ENCODE data around the gene PSKH1. TPM values are rescaled to one million over a fixed set of nuclear protein-coding genes. Genes with fewer than 3 reads are reported as not detected.

The PSKH1 gene
- total and polyA plus RNA-seq, 4 donors: 8.3 to 23.8 (median 13.8) TPM

DNA sequence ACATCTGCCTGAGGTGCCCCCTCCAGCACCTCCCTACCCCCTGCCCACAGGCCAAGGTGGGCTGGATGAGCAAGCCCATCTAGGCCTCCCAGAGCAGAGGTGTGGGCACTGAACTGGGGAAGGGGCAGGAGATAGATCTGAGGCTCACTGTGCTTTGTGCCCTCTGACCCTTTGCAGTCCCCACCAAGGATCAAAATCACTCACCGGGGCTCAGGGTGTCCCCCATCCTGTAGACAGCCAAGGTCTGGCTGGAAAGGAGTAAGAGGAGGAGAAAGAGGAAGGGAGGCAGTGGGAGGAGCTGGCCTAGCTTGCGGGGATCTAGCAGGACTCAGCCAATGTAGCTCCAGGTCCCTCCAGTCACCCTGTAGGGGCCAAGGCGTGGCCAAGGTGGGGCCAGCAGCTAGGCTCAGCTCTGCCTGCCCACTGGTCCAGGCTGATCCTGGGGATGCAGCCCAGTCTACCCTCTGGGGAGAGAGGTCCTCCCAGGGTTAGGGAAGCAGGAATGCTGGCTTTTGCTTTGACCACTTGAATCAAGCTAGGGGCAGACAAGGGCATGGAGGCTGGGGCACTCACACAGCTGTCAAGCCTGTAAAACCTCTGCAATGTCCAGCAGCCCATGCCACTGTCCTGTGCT lies 73.6 kb downstream of the PSKH1 start:
- TF ChIP-seq NR2F2 (IDR thresholded peaks at IDR 0.05) (no peak), MAX (IDR thresholded peaks at IDR 0.05) (no peak), ATF3 (IDR thresholded peaks at IDR 0.05) (no peak), REST (IDR thresholded peaks at IDR 0.05) (no peak), HNF4A (conservative IDR thresholded peaks at IDR 0.05) (no peak), RXRA (IDR thresholded peaks at IDR 0.05) (no peak), FOXA2 (IDR thresholded peaks at IDR 0.05) (no peak), JUND (IDR thresholded peaks at IDR 0.05) (no peak), ZBTB33 (IDR thresholded peaks at IDR 0.05) (no peak), CTCF (IDR thresholded peaks at IDR 0.05; ENCODE audit: low read depth, low read length, missing input control) (no peak), TAF1 (conservative IDR thresholded peaks at IDR 0.05) (no peak), SP1 (IDR thresholded peaks at IDR 0.05) (no peak), YY1 (IDR thresholded peaks at IDR 0.05) (no peak), FOXA1 (IDR thresholded peaks at IDR 0.05) (no peak), HNF4G (IDR thresholded peaks at IDR 0.05) (no peak), GABPA (IDR thresholded peaks at IDR 0.05 in 1 of 2, conservative IDR thresholded peaks at IDR 0.05 in 1 of 2) (no peak), EGR1 (IDR thresholded peaks at IDR 0.05; ENCODE audit: low read depth in 2 of 2) (no peak)
- H3K36me3 ChIP-seq (ENCODE audit: control insufficient read depth in 4 of 4, insufficient read depth in 3 of 4, low read depth in 1 of 4, low read length in 3 of 4): no peaks in the 10 kb centered on the region
- H3K9ac ChIP-seq (ENCODE audit: low read depth in 1 of 2, low read length in 2 of 2): no peak overlapping the region
- no peak for DNase-seq (ENCODE audit: low spot score)
- H3K4me3 ChIP-seq (ENCODE audit: low read depth in 1 of 3, low read length in 3 of 3): peak overlapping the region in 1 of 3 donors; percentile 6
- peaks cover 3 to 33% (median 18%) of the 10 kb centered on the region in 4 donors for H3K4me1 ChIP-seq (ENCODE audit: control insufficient read depth in 4 of 4, insufficient read depth in 4 of 4, low read length in 3 of 4)
- WGBS: 79% methylated on average over 3 of the region's 3 CpGs
- H3K27me3 ChIP-seq (ENCODE audit: control insufficient read depth in 4 of 4, insufficient read depth in 4 of 4, low read length in 3 of 4): no peaks in the 10 kb centered on the region
- H3K27ac ChIP-seq (ENCODE audit: low read depth in 1 of 2, low read length in 2 of 2): peak overlapping the region; percentile 11 to 34
- H3K9me3 ChIP-seq (ENCODE audit: control insufficient read depth in 4 of 4, low read length in 3 of 4): no peaks in the 10 kb centered on the region

All from liver (tissue), 9 donors.